SU-DHL-6 (cell line): ENCODE results near the gene CDC42EP4.
"Not testable (repeated sequence)": the region's sequence is repeated elsewhere in the genome, so short reads cannot be mapped to it uniquely, and the experiment has no call there.

ENCODE experiments used
- H2AFZ ChIP-seq: fragments of 200-600 bp; sonication (generic); 2 replicates; pipeline ENCODE4 v1.6.1; 2014; ENCODE audit warnings: low read depth, mild to moderate bottlenecking, moderate library complexity, mixed read lengths, antibody characterized with exemption, low read length; ENCODE audit not compliant: severe bottlenecking
- H3F3A ChIP-seq: fragments of 200-600 bp; shearing (Covaris generic); 2 replicates; pipeline ENCODE4 v1.6.0; 2016; ENCODE audit warnings: antibody characterized with exemption, mild to moderate bottlenecking; ENCODE audit not compliant: insufficient read depth
- H3K27ac ChIP-seq: fragments of 200-600 bp; sonication (generic); 2 replicates; pipeline ENCODE4 v1.5.1; 2016; ENCODE audit warnings: low read depth, mild to moderate bottlenecking, low read length, moderate library complexity, mixed read lengths
- H3K27me3 ChIP-seq: fragments of 200-600 bp; sonication (generic), shearing (Covaris generic); 2 replicates; pipeline ENCODE4 v1.6.0; 2014; ENCODE audit warnings: mild to moderate bottlenecking, low read length
- H3K36me3 ChIP-seq: fragments of 200-600 bp; sonication (generic); 2 replicates; pipeline ENCODE4 v1.6.1; 2014; ENCODE audit warnings: mild to moderate bottlenecking, low read length, mixed read lengths
- H3K4me2 ChIP-seq: fragments of 300-600, 200-600 bp; shearing (Covaris generic), sonication (generic); 2 replicates; pipeline ENCODE4 v1.6.0; 2014; ENCODE audit warnings: low read length, low read depth, mild to moderate bottlenecking; ENCODE audit not compliant: poor library complexity, severe bottlenecking
- H3K4me3 ChIP-seq: fragments of 200-600 bp; sonication (generic); 2 replicates; pipeline ENCODE4 v1.5.1; 2014; ENCODE audit warnings: antibody characterized with exemption, low read length, mild to moderate bottlenecking, mixed read lengths; ENCODE audit not compliant: insufficient read depth, poor library complexity, severe bottlenecking
- H3K79me2 ChIP-seq: fragments of 200-600 bp; sonication (generic); 2 replicates; pipeline ENCODE4 v1.6.1; 2014; ENCODE audit warnings: mild to moderate bottlenecking, low read length, moderate library complexity; ENCODE audit not compliant: insufficient read depth
- H3K9ac ChIP-seq: fragments of 200-600 bp; sonication (generic); 2 replicates; pipeline ENCODE4 v1.7.0; 2014; ENCODE audit warnings: mild to moderate bottlenecking, low read length
- H3K9me2 ChIP-seq: fragments of 200-600 bp; sonication (generic); replicated peaks from 2 replicates; pipeline ENCODE4 v1.6.1; 2014; ENCODE audit warnings: low read length; ENCODE audit not compliant: insufficient read depth
- H3K9me3 ChIP-seq: fragments of 200-600 bp; sonication (generic); 2 replicates; pipeline ENCODE4 v1.6.1; 2014; ENCODE audit warnings: low read length, mixed read lengths; ENCODE audit not compliant: insufficient read depth
- H4K20me1 ChIP-seq: fragments of 200-600 bp; sonication (generic); 2 replicates; pipeline ENCODE4 v1.6.1; 2014; ENCODE audit warnings: low read depth, mild to moderate bottlenecking, antibody characterized with exemption, low read length, moderate library complexity, mixed read lengths
- CTCF ChIP-seq: fragments of 200-600 bp; sonication (generic); IDR thresholded peaks from one replicate; pipeline ENCODE4 v1.5.1; 2017; ENCODE audit warnings: antibody characterized with exemption, mild to moderate bottlenecking, low read length, moderate library complexity; ENCODE audit not compliant: insufficient read depth, poor library complexity, severe bottlenecking
- EZH2phosphoT487 ChIP-seq: fragments of 200-600 bp; sonication (generic), shearing (Covaris generic); conservative IDR thresholded peaks from 2 replicates; pipeline ENCODE4 v1.6.1; 2018; ENCODE audit warnings: mild to moderate bottlenecking, antibody characterized with exemption, low read length, moderate library complexity, mixed read lengths

CDC42EP4 gene

DNA sequence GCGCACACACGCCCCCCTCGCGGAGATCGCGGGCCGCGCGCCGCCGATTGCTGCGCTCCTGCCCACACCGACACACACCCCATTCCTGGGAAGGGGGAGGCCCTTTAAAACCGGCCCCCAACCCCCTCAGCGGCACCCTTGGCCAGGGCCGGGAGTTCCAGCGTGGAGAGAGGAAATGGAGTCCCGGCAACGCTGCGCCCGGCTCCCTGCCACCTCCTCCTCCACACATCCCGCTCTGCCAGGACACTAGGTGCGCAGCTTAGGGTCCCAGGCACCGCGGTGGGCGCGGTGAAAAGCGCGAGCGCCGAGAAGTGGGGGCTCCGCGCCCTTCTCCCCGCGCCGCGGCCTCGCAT is 397 bp downstream of the CDC42EP4 start:
- Histone ChIP-seq H3K9me3 (no peaks in the 10 kb centered on the region), H3K4me3 (peak overlapping the region; percentile 42), H2AFZ (peak overlapping the region; percentile 34), H3F3A (no peaks in the 10 kb centered on the region), H3K9me2 (no peaks in the 10 kb centered on the region), H3K79me2 (no peaks in the 10 kb centered on the region), H3K36me3 (no peaks in the 10 kb centered on the region), H3K27ac (no peak overlapping the region), H3K9ac (peak overlapping the region; percentile 24; the same call in 1 of the 2 replicates), H3K4me2 (peak overlapping the region; percentile 61), H4K20me1 (no peaks in the 10 kb centered on the region), H3K27me3 (no peaks in the 10 kb centered on the region)
- no peak for TF ChIP-seq CTCF
- TF ChIP-seq EZH2phosphoT487 = no peak

GRCh38 chr17:73309727-73310596 is 1.8 kb downstream of the CDC42EP4 start:
- H3K27ac ChIP-seq = no peak overlapping the region
- H3K9me3 ChIP-seq = no peaks in the 10 kb centered on the region
- peak overlapping the region; percentile 61 for H3K4me2 ChIP-seq
- no peaks in the 10 kb centered on the region for H4K20me1 ChIP-seq
- no peaks in the 10 kb centered on the region for H3F3A ChIP-seq
- no peak overlapping the region for H3K4me3 ChIP-seq
- H3K9ac ChIP-seq = peak overlapping the region; percentile 35; the same call in 1 of the 2 replicates
- no peaks in the 10 kb centered on the region for H3K27me3 ChIP-seq
- no peaks in the 10 kb centered on the region for H3K79me2 ChIP-seq
- no peaks in the 10 kb centered on the region for H3K36me3 ChIP-seq
- no peak overlapping the region for H2AFZ ChIP-seq
- TF ChIP-seq EZH2phosphoT487 = no peak
- no peak for TF ChIP-seq CTCF
- H3K9me2 ChIP-seq = no peaks in the 10 kb centered on the region

DNA sequence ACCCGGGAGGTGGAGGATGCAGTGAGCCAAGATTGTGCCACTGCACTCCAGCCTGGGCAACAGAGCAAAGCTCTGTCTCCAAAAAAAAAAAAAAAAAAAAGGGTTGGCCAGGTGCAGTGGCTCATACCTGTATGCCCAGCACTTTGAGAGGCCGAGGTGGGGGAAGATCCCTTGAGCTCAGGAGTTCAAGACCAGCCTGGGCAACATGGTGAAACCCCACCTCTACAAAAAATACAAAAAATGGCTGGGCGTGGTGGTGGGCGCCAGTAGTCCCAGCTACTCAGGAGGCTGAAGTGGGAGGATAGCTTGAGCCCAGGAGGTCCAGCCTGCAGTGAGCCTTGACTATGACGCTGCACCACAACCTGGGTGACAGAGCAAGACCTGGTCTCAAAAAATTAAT is 2.8 kb downstream of the CDC42EP4 start:
- H2AFZ ChIP-seq, H3K36me3 ChIP-seq, H3K79me2 ChIP-seq, H3K27me3 ChIP-seq, H3K4me2 ChIP-seq, H3K9ac ChIP-seq, H4K20me1 ChIP-seq, H3K4me3 ChIP-seq, H3K9me3 ChIP-seq, H3K27ac ChIP-seq, H3K9me2 ChIP-seq, H3F3A ChIP-seq: not testable (repeated sequence)
